HG03196 (cell line): ENCODE measurements around the gene COL4A4.
A peak's percentile ranks its signal among the peaks of the same experiment; 100 is the strongest.
"Not testable (repeated sequence)": the region's sequence is repeated elsewhere in the genome, so short reads cannot be mapped to it uniquely, and the experiment has no call there.

Experiments used
- ATAC-seq: cut with Tn5 transposase; IDR thresholded peaks from one replicate; pipeline ENCODE4 v1.9.1; 2021; ENCODE audit not compliant: unreplicated experiment

The COL4A4 gene

DNA sequence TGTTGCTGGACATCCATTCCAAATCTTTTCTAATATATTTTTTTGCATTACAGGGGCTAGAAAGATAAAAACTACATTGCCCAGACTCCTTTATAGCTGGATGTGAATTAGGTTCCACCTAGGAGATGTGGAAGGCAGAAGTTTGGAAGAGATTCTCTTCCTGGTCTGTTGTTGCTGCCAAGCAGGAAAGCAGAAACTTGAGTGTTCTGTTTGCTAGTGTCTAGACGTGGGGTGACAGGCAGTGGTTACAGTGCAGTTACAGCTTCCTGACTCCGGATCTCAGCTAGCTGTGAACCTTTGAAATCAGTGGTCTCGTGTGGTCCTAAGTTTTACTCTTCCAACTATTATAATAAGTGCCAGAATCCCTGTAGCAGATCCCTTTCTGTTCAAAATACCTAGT, 46.2 kb downstream of the COL4A4 start:
- no peak for ATAC-seq

DNA sequence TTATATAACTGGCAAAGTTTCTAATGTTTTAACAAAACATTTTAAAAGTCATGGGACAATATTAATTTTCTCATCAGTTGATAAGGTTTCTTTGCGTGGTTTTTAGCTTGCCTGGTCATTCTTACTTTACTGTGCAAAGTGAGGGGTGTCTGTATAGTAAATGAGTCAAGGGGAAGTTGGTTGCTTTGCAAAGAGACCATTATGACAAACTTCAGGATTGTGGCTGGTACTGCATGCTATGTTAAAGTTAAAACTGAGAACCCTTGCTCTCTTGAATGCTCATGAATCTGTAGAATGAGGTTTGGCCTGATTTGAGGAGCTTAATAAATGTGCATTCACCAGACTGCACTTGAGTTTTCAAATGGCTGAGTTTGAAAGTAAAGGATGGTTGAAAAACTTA, 47.0 kb downstream of the COL4A4 start:
- ATAC-seq: no peak

DNA sequence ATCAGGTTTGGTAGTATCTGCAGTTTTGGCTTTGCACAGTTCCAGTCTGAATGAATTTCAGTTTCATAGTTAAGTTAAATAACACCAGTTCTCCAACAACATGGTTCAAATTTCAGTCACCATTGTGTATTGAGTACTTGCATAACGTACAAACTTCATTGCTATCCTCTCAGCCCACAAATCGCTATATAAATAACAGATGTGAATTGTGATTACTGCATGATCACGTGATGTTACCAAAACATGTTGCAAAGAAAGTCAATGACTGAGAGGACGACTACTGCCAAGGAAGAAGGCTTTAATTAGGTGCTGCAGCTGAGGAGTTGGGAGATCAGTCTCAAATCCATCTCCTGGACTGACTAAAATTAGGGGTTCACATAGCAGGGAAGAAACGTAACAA, 48.2 kb downstream of the COL4A4 start:
- ATAC-seq: no peak

DNA sequence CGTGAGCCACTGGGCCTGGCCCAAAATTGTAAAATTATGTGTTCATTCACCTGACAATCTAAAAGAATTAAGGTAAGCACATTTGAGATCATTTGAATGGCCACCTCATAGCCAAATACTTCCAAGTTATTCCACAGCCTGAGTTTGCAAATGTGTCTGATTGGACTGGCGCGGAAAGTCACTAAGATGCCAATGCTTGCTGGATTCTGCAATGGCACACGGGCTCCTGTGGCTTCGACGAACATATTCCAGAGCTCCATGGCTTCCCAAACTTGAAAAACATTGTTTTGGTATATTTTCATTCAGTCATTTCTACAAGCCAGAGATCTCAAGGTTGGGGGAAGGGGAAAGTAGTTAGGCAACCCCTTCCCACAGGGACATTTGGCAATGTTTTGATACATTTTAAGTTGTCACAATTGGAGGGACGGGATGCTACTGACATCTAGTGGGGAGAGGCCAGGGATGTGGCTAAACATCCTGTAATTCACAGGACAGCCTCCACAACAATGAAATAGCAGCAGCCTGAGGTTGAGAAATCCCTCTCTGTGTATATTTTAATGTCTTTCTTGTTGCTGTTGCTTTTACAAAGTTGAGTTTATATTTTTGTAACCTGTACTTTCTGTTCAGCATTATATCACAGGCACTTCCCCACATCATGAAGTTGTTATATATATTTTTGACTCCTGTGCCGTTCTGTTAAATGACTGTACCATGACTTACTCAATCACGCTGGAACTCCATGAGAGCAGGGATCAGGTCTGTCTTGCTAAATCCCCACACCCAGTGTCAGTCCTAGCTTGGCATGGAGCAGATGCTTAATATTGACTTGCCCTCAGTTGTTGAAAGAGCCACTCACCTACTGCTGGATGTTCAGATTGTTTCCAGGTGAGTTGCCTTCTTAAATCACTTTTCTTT, 56.9 kb downstream of the COL4A4 start:
- ATAC-seq: no peak

DNA sequence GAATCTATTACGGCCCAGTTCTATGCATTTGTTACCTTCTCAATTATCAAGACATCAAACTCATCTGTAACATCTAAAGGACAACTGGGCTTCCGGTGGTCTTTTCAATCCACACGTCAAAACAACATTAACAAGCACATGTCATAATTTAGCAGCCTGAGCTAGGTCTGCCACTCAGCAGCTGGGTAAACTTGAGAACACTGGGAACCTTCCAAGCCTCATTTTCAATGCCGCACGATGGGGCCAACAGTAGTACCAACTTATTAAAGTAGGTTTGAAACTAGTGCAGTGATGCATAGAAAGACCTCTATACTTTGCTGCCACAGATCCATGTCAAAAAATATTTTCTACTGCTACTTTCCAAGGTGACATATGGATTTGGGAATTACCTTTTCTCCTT, 60.4 kb downstream of the COL4A4 start:
- no peak for ATAC-seq

DNA sequence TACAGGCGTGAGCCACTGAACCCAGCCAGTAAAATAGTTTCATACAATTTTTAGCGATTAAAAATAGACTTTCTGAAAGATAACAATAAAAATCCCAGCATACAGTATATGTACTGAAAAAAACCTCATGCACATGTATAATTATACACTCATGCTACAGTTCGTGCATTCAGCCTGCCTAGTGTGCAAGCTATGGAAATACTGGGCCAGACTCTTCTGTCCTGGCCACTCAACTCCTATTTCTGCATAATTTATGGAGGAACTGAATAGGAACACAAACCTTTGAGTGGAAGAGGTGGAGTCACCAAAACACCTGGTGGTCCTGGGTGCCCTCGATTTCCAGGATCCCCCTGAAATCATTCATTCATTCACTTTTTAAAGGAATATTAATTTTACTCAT, 64.7 kb downstream of the COL4A4 start:
- ATAC-seq: no peak

DNA sequence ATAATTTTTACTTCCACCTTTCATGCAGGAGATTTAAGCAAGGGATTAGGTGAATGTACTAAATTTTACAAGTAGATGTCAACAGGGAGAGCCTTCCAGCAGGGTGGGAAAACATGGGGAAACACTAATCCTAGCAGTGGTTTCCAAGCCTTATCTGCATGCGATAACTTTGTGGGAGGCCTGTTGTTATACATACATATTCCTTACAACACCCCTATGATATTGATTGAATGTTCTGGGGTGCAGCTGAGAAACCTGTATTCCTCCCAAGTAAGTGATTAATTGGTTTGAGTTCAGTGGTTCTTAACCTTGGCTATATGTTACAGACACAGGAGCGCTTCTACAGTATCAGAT, 65.9 kb downstream of the COL4A4 start:
- ATAC-seq: no peak

DNA sequence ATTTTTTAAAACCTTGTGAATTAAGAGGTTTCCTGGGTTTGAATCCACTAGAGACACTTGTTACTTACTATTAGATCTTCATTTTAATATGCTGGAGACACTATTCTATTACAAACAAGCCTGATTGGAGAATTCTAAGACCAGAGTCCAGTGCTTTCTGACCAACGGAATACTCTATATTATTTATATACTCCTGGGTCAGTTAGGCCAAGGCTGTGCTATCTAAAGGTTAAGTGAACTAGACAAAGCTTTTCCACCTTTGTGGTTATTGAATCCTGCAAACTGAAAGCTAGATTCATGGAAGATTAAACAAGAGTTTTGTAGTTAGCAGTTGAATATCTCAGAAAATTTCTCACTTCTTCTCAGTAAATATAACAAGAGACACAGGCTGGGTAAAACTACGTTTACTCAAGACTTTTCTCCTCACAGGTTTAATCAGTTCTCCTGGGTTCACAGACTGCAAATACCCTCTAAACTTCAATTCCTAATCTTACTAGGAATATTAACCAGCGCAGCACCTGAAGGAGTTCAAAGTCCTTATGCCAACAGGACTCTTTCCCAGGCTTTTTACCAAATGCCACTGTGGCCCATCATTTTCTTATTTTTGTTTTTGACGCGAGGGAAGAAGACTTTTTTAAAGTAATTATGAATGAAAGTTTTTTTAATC, 66.4 kb downstream of the COL4A4 start:
- no peak for ATAC-seq

DNA sequence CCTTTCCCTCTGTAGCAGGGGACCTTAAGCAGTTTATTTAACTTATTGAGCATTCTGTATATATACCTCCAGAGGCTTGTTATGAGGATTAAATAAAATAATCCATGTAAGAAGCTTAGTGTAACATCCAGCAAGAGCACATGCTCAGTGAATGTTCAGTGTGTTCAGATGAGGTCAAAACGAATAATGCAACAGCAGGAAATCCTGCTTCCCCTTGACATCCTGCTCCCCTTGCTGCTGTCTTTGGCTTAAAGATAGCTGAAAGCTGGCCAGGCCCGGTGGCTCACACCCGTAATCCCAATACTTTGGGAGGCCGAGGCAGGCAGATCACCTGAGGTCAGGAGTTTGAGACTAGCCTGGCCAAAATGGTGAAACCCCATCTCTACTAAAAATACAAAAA, 68.7 kb downstream of the COL4A4 start:
- no peak for ATAC-seq

DNA sequence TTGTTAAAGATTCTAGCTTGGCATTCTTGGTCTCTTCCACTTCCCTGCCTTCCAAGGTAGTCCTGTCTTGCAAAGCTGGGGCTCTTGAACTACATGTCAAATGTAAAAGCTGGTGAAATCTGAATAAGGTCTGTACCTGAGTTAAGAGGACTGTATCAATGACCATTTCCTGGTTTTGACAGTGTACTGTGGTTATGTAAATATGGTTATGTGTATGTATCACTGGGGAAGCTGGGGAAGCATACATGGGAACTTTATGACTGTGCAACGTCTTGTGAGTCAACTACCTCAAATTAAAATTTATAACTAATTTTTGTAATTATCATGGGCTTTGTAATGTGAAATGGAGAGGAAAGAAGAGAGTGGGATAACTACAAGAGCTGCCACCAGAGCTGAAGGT, 81.7 kb downstream of the COL4A4 start:
- ATAC-seq: peak; percentile 91

DNA sequence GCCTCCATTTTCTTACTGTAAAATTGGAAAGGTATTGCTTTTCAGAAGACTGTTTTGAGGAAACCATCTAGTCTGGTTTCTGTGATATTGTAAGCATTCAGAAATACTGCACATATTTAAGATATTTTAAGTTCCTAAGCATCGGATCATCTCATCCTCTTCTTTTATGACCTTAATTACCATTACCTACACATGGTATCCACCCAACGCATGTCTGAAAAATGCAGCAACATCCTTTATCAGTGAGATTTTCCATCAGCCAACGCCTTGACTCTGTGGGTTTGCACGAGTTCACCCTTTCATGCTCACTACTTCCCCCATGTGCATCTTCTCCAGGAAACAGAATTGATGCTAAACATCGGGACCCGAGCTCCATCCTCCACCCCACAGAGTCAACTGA, 84.3 kb downstream of the COL4A4 start:
- no peak for ATAC-seq

DNA sequence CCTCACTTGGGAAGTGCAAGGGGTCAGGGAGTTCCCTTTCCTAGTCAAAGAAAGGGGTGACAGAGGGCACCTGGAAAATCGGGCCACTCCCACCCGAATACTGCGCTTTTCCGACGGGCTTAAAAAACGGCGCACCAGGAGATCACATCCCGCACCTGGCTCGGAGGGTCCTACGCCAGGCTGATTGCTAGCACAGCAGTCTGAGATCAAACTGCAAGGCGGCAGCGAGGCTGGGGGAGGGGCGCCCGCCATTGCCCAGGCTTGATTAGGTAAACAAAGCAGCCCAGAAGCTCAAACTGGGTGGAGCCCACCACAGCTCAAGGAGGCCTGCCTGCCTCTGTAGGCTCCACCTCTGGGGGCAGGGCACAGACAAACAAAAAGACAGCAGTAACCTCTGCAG, 98.9 kb downstream of the COL4A4 start:
- not testable (repeated sequence) for ATAC-seq

DNA sequence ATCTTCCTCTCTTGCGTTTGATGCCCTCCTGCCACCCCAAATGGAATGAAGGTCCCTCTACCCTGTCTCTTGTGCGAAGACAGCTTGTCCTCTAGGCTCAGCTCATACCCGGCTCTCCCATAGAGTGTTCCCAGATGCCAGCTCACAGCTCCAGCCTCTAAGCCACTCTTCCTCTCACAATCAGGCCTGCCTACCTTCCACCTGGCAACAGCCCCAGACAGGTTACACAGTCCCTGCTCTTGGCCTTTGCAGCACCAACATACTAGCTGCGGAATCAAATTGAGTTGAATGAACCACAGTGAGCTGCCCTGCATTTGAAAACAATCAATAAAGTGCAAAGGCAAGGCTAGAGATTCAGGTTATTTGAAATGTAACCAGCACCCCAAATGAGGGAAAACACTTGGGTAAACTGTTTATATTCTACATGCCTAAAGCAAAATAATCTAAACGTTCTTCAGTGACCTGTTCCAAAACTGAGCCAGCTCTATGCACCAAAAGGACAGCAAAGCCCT, 105.1 kb downstream of the COL4A4 start:
- ATAC-seq: no peak

DNA sequence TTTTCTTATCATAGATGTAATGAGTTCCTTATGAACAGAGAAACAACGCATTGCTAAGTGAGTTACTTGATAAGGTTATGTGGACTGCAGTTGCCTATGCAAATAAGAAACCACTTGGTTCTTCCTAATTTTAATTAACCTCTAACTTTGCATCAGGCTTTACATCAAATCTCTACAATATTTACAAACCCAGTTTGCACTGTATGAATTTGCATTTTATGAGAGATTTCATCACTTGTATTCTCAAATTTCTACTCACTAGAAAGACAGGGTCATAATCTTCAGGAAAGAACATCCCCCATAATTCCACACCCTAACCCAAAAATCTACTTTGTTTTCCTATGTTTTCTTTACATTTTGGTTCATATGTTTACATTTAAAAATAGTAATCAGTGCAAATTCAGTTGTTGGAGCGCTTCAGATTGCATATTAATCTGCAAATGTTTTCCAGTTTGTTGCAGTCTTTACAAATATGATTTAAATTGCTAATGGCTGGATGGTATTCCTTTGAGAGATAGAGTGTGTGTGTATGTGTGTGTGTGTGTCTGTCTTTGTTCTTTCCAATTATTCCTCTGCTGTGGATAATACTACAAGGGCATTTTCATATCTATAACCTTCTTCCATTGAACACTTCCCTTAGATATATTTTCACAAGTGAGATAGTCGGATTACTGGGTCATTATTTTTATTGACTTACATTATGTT, 106.1 kb downstream of the COL4A4 start:
- no peak for ATAC-seq

DNA sequence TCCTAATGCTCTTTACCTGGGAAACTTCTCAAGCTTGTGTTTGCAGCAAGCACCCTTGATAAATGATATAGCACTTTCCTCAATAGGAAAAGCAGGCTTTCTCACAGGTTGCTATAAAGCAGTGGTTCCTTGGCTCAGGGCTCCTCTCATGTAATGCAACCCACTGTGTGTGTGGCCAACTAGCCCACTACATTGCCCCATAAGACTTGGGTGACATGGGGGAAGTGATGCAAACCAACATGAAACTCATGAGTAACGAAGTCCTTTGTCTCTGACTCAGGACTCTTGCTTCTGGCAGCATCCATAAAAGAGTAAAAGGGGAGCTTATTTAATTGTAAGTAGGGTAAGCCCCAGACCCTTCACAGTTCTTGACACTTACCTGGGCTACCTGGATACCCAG, 106.9 kb downstream of the COL4A4 start:
- ATAC-seq: no peak

DNA sequence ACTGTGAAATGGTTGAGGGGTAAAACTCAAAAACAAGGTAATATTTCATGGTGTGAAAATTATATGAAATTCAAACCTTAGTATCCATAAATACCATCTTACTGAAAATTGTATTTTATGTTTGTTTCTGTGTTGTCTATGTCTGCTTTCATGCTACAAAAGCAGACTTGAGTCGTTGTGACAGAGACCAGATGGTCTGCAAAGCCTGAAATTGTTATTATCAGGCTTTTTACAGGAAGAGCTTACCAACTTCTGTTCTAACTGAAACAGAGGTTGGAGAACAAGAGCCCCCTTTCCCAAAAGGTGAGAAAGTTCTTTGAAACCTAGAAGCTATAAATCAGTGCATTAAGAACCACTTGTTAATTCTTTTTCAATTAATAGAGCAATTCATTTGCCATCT, 110.0 kb downstream of the COL4A4 start:
- ATAC-seq: no peak

DNA sequence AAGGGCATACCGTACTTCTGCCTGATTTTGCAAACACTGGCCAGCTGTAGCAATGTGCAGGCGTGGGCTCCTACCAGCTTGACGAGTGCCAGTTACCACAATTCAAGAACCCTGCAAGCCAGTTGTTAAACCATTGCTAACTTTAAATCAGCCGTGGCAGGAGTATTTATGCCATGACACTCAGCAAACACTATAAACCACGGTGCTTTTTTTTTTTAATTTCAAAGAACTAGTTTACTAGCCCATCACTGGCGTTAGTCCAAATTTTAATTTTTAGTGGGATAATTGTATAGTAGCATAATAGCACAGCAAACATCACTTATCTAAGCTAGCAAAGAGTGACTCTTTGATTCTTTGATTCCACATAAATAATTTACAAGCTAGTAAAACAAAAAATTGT, 111.1 kb downstream of the COL4A4 start:
- ATAC-seq: no peak

DNA sequence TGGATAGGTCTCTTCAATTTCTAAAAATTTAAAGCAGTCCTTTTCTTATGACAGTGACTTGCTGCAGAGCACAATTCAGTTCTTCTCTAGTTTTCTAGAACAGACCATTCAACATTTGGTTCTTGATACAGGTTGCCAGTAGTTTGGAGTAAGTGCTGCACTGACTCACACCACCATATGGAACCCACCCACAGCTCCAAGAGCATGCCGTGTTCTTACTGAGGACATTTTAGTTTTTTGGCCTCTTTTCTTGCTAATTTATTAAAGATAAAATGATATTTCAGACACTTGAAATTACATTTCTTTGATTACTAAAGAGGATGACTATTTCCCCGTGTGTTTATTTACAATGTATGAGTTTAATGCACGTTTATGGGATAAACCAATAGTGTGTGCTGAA, 120.0 kb downstream of the COL4A4 start:
- ATAC-seq: no peak

DNA sequence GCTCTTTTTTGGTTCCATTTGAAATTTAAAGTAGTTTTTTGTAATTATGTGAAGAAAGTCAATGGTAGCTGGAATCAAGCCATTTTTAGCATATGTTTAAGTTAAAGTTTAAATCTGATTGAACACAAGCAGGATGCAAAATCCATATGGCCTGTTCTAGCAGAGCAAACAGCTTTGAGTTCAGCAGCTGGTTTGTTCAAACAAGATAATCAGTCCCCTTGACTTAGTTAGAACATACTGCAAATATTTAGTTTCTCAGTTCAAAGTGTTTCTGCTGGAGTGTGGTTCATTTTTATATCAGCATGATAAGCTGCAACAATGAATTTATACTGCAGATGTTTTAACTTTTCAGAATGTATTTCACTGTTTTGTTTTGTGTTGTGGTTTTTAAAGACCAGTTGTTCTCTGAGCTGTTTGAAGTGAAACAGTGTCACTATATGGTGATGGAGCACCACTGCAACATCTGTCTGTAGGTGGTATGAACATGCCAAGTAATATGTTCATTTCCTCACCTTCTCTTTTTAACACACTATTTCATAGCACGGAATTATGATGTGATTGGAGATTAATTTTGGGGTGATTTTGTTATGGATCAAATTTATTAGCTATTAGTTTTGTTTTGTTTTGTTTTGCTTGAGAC, 125.3 kb downstream of the COL4A4 start:
- no peak for ATAC-seq

DNA sequence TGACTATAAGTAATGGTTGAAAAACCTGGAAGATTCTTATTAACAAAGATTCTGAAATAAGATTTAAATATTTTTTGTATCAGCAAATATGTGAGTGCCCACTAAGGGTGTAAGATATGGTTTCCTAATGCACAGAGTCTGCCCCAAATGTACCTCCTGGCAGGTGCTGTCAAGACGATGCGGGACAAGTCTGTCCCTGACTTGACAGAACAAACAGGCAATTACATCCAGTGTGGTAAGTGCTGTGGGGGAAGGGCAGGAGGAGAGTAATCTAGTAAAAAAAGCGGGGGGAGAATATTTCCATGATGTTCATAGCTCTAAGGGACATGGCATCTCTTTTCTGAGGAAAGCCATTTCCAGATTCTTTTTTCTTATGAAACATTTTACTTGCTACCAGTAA, 127.5 kb downstream of the COL4A4 start:
- no peak for ATAC-seq

DNA sequence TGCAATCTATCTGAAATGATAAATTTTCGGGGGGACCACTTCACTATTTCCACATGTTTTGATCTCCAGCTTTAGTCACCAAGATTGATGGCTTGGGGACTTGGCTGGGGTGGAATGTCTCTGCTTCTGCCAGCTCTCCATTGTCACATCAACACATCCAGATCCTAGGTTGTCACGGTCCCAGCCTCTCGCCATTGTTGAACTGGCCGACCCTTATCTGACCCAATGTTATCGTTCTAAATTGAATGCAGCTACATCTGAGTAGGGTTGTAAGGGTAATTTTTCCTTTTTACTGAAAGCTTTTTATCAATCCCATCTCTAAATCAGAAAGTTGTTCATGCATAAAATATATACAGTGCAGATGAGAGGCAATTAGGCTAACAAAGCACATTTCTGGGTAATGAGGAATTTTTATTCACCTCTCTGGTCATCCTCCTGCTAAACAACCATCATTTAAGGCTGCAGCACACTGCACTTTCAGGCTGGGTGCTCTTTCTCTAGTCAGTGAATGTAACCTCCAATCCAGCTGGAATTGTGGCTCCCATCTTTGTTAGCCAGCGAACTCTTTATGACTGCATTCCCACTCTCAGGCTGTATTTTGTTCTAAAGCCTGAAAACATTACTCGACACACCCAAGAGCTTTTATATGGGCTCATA, 128.2 kb downstream of the COL4A4 start:
- no peak for ATAC-seq
